ENCODE measurements around the gene TYMS.

The TYMS gene

GRCh38 chr18:711310-711656 lies 53.8 kb downstream of the TYMS start:
- DNase-seq (ENCODE audit: low read depth, low spot score) = no peak

DNA sequence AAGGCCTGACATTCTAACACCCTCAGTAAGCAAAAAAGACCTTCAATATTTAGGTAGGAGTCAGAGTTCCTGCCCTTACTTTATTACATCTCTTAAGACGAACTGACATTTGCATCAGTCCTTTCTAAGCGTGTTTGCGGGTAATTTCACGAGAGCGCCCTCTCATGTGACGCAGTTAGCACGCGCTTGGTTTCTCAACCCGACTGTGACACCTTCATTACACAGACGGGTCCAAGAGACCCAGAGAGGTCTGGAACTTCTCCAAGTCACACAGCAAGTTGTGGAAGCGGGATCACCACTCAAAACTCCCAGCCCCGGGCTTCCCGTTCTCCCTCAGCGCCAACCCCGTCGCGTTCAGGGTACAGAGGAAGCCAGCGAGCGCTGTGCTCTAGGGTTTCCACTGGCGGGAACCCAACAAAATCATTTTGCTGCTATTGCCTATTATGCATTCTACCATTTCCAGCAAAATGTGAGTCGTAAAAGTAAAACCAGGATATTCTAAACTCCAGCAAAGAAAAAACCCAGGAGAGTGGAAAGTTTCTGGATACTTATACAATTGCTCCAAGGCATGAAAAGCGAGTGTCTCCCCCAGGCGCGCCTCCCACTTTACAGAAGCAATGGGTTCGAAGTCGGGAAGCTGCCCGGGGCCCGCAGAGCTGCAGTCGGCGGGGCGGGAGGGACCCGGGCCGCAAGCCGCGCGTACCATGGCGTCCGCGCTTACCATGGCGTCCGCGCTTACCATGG lies 54.4 kb downstream of the TYMS start:
- DNase-seq (ENCODE audit: low read depth, low spot score) = peak; percentile 42

DNA sequence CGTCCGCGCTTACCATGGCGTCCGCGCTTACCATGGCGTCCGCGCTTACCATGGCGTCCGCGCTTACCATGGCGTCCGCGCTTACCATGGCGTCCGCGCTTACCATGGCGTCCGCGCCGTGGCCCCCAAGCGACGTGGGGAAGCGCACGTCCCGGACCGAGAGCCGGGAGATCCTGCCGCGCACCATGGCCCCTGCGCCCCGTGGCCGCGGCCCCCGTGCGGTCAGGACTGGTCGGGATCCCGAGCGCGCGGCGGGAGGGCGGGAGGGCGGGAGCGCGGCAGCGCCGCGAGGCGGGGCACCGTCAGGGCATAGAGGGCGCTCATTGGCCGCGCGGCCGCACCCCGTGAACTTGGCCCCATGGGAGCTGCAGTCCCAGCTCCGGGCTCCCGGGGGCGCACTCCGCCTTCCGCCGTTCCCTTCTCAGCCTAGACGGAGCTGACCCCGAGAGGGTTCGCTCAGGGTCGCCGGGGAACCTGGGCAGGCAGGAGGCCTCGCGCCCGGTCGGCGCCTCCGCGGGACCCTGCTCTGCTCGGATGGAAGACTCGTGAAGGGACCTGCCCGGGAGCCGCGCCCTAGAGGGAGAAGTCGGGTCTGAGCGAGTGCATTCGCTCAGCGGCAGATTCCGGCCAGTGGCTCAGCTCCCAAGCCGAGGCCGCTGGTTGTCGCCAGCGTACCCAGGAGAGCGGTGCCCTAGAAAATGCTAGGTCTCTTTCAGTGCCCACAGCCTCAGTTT lies 55.1 kb downstream of the TYMS start, which contains the start of gene ENOSF1:
Gene ENOSF1, minus strand, starts transcription at position 230 of the 734 bp plus-strand sequence. Its CDS starts 43 bp downstream, at position 187.
- DNase-seq (ENCODE audit: low read depth, low spot score) = peak; percentile 68

- DNase-seq (ENCODE audit: low read depth, low spot score) = no peak
These were observed 55.7 kb downstream of the TYMS start for GRCh38 chr18:713135-713490.

DNA sequence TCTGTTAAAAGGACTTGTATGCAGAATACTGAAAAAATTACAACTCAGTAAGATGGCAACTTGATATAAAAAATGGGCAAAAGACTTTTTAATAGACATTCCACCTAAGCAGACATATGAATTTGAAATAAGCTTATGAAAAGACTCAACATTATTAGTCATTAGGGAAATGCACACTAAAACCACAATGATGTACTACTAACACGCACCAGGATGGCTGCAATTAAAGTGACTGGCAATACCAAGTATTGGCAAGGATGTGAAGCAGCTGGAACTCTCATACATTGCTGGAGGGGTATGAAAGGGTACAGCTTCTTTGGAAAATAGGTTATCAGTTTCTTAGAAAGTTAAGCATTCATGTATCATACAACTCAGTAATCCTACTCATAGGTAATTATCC lies 58.2 kb downstream of the TYMS start:
- no peak for DNase-seq (ENCODE audit: low read depth, low spot score)

DNA sequence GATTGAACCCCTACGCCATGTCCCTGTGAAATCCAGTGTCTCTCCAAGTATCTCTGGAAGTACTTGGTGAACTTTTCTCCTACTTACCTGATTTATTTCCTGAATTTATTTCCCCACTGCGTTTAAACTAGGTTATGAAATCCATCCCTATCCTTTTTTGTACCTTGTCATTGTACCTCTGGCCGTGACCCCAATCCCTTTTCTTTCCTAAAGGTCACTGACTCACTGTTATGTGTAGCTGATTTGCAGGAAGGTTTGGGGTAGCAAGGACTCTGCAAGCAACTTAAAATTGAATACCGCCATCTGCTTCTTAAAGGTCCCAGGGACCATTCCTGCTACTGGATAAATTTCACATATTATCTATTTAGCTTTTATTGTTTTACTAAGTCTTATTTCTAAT lies 59.5 kb downstream of the TYMS start:
- DNase-seq (ENCODE audit: low read depth, low spot score) = no peak
